OCI-LY1 (cell line): ENCODE data around the gene FBXW8.

ENCODE experiments used
- H2AFZ ChIP-seq: fragments of 200-600 bp; sonication (generic), shearing (Covaris generic); 2 replicates; pipeline ENCODE4 v1.6.0; 2014; ENCODE audit warnings: antibody characterized with exemption, mild to moderate bottlenecking, low read length
- H3F3A ChIP-seq: fragments of 200-600 bp; sonication (generic), shearing (Covaris generic); 2 replicates; pipeline ENCODE4 v1.6.0; 2014; ENCODE audit warnings: mild to moderate bottlenecking, antibody characterized with exemption, low read length, moderate library complexity; ENCODE audit not compliant: insufficient read depth
- H3K27ac ChIP-seq: fragments of 200-600 bp; sonication (generic); 2 replicates; pipeline ENCODE4 v1.5.1; 2014; ENCODE audit warnings: low read length, mixed run types, mild to moderate bottlenecking, low read depth; ENCODE audit not compliant: poor library complexity, severe bottlenecking
- H3K27me3 ChIP-seq: fragments of 200-600 bp; sonication (generic); 2 replicates; pipeline ENCODE4 v1.6.0; 2014; ENCODE audit warnings: antibody characterized with exemption, mild to moderate bottlenecking, low read length, moderate library complexity; ENCODE audit not compliant: insufficient read depth
- H3K36me3 ChIP-seq: fragments of 200-600 bp; sonication (generic); 2 replicates; pipeline ENCODE4 v1.6.1; 2014; ENCODE audit warnings: mild to moderate bottlenecking, antibody characterized with exemption, low read length, moderate library complexity, mixed read lengths; ENCODE audit not compliant: insufficient read depth
- H3K4me1 ChIP-seq: fragments of 200-600 bp; sonication (generic); 2 replicates; pipeline ENCODE4 v1.5.1; 2014; ENCODE audit warnings: mild to moderate bottlenecking, low read length, moderate library complexity; ENCODE audit not compliant: insufficient read depth, severe bottlenecking
- H3K4me2 ChIP-seq: fragments of 200-600 bp; sonication (generic), shearing (Covaris generic); 2 replicates; pipeline ENCODE4 v1.6.1; 2014; ENCODE audit warnings: low read length
- H3K4me3 ChIP-seq: fragments of 200-600 bp; sonication (generic); 2 replicates; pipeline ENCODE4 v1.5.1; 2014; ENCODE audit warnings: low read length, low read depth, mild to moderate bottlenecking, mixed read lengths; ENCODE audit not compliant: poor library complexity, severe bottlenecking
- H3K79me2 ChIP-seq: fragments of 200-600 bp; shearing (Covaris generic); 2 replicates; pipeline ENCODE4 v1.6.1; 2016; ENCODE audit warnings: mixed run types, low read length, mixed read lengths; ENCODE audit not compliant: insufficient read depth
- H3K9ac ChIP-seq: fragments of 200-600 bp; sonication (generic), shearing (Covaris generic); 2 replicates; pipeline ENCODE4 v1.6.1; 2014; ENCODE audit warnings: mild to moderate bottlenecking, low read length, mixed read lengths
- H3K9me2 ChIP-seq: fragments of 200-600 bp; sonication (generic), shearing (Covaris generic); 2 replicates; pipeline ENCODE4 v1.6.1; 2014; ENCODE audit warnings: low read depth, mild to moderate bottlenecking, low read length, mixed read lengths
- H3K9me3 ChIP-seq: fragments of 200-600 bp; shearing (Covaris generic); 2 replicates; pipeline ENCODE4 v1.6.1; 2014; ENCODE audit warnings: low read length, mixed read lengths
- H4K20me1 ChIP-seq: fragments of 200-600 bp; sonication (generic), shearing (Covaris generic); 2 replicates; pipeline ENCODE4 v1.6.0; 2016; ENCODE audit warnings: mild to moderate bottlenecking, low read length; ENCODE audit not compliant: insufficient read depth
- EZH2 ChIP-seq: fragments of 200-600 bp; sonication (generic), shearing (Covaris generic); IDR thresholded peaks from 2 replicates; pipeline ENCODE4 v1.8.0; 2017; ENCODE audit warnings: borderline replicate concordance, mixed run types, mild to moderate bottlenecking, antibody characterized with exemption, low read length, moderate library complexity, mixed read lengths
- TF ChIP-seq, protein P1 (sequence below): fragments of 200-600 bp; sonication (generic), shearing (Covaris generic); IDR thresholded peaks from 2 replicates; pipeline ENCODE4 v1.5.1; 2017; ENCODE audit warnings: mild to moderate bottlenecking, antibody characterized with exemption, low read length, moderate library complexity, mixed read lengths

FBXW8 gene

DNA sequence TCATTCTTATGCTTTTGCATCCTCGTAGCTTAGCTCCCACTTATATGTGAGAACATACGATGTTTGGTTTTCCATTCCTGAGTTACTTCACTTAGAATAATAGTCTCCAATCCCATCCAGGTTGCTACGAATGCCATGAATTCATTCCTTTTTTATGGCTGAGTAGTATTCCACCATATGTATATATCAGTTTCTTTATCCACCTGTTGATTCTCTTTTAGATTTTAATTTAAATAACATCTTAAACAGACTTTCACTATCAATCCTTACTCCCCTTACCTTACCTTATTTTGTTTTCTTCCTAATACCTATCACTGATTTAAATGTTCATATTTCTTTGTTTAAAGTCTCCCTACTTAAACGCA is 488 bp upstream of the FBXW8 start:
- no peaks in the 10 kb centered on the region for H3K9me2 ChIP-seq
- H3K36me3 ChIP-seq = peaks cover 6% of the 10 kb centered on the region; the same call in 1 of the 2 replicates
- H3K27ac ChIP-seq = no peak overlapping the region
- H4K20me1 ChIP-seq = no peaks in the 10 kb centered on the region
- H3K9me3 ChIP-seq = no peaks in the 10 kb centered on the region
- peaks cover 18% of the 10 kb centered on the region for H3K4me1 ChIP-seq
- no peaks in the 10 kb centered on the region for H3F3A ChIP-seq
- H3K79me2 ChIP-seq = peaks cover 14% of the 10 kb centered on the region
- peak overlapping the region; percentile 17; the same call in 1 of the 2 replicates for H2AFZ ChIP-seq
- no peak for TF ChIP-seq EZH2
- TF ChIP-seq, protein P1, sequence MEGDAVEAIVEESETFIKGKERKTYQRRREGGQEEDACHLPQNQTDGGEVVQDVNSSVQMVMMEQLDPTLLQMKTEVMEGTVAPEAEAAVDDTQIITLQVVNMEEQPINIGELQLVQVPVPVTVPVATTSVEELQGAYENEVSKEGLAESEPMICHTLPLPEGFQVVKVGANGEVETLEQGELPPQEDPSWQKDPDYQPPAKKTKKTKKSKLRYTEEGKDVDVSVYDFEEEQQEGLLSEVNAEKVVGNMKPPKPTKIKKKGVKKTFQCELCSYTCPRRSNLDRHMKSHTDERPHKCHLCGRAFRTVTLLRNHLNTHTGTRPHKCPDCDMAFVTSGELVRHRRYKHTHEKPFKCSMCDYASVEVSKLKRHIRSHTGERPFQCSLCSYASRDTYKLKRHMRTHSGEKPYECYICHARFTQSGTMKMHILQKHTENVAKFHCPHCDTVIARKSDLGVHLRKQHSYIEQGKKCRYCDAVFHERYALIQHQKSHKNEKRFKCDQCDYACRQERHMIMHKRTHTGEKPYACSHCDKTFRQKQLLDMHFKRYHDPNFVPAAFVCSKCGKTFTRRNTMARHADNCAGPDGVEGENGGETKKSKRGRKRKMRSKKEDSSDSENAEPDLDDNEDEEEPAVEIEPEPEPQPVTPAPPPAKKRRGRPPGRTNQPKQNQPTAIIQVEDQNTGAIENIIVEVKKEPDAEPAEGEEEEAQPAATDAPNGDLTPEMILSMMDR = no peak
- H3K9ac ChIP-seq = peak overlapping the region; percentile 72; the same call in 1 of the 2 replicates
- H3K4me2 ChIP-seq = peak overlapping the region; percentile 100
- H3K27me3 ChIP-seq = no peaks in the 10 kb centered on the region
- peak overlapping the region; percentile 94 for H3K4me3 ChIP-seq

DNA sequence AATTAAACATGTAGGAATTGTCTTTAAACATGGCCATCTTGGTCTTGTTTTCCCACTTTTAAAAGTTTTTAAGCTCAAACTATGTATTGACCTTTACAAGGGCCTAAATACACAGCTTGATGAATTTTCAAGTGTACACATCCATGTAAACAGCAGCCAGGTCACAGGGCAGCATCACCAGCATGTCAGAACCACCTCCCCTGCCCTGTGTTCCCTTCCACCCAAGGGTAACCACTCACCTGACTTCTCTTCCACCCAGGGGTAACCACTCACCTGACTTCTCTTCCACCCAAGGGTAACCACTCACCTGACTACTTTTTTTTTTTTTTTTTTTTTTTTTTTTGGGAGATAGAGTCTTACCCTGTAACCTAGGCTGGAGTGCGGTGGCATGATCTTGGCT is 4.6 kb downstream of the FBXW8 start:
- no peak overlapping the region for H3K27ac ChIP-seq
- no peak overlapping the region for H3K4me3 ChIP-seq
- no peaks in the 10 kb centered on the region for H4K20me1 ChIP-seq
- H3K27me3 ChIP-seq = no peaks in the 10 kb centered on the region
- no peak overlapping the region for H2AFZ ChIP-seq
- H3K4me1 ChIP-seq = peaks cover 44% of the 10 kb centered on the region
- no peak for TF ChIP-seq EZH2
- TF ChIP-seq, protein P1 = no peak
- H3F3A ChIP-seq = no peaks in the 10 kb centered on the region
- peaks cover 6% of the 10 kb centered on the region; the same call in 1 of the 2 replicates for H3K36me3 ChIP-seq
- no peaks in the 10 kb centered on the region for H3K9me2 ChIP-seq
- no peak overlapping the region for H3K9ac ChIP-seq
- H3K9me3 ChIP-seq = no peaks in the 10 kb centered on the region
- peaks cover 14% of the 10 kb centered on the region for H3K79me2 ChIP-seq
- no peak overlapping the region for H3K4me2 ChIP-seq

DNA sequence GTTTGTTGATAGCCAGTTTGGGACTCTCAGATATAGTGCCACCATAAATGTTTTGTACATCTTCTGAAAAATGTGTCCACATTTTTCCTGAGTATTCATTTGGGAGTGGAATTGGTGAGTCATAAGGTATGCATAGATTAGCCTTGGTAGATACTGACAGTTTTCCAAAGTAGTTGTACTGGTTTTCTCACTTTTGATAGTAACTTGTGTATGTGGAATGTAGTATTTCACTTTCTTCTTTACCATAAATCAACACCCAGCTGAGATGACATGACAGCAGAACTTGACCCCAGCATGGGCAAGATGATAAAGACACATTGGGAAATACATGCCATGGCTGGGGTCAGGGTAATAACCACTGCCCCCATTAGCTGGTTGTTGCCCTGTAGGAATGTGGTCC is 5.4 kb downstream of the FBXW8 start:
- no peak overlapping the region for H3K4me2 ChIP-seq

More for the DNA sequence above, 5.4 kb downstream of the FBXW8 start:
- Histone ChIP-seq H3K27me3 (no peaks in the 10 kb centered on the region), H3K9me3 (no peaks in the 10 kb centered on the region), H3K9me2 (no peaks in the 10 kb centered on the region), H2AFZ (no peak overlapping the region), H3K27ac (peak overlapping the region; percentile 51), H3K36me3 (peaks cover 6% of the 10 kb centered on the region; the same call in 1 of the 2 replicates), H3F3A (no peaks in the 10 kb centered on the region), H4K20me1 (no peaks in the 10 kb centered on the region), H3K4me1 (peaks cover 50% of the 10 kb centered on the region), H3K9ac (no peak overlapping the region), H3K79me2 (peaks cover 14% of the 10 kb centered on the region), H3K4me3 (no peak overlapping the region)
- TF ChIP-seq, protein P1 = no peak
- TF ChIP-seq EZH2 = no peak
